Spleen (tissue), 11 donors: ENCODE results near the gene CILP. TPM values are rescaled to one million over a fixed set of nuclear protein-coding genes. Genes with fewer than 3 reads are reported as not detected.

Experiments used
- DNase-seq: peaks from one replicate; pipeline ENCODE4 v3.0.0-alpha.2; 2020
- H3K27ac ChIP-seq, 8 donors: fragments of 200-600 bp; sonication (generic) in 7 of 8; 1 replicate in 4 of 8; 2 replicates in 4 of 8; pipeline versions ENCODE4 v1.5.0 to v1.8.0; 2016 to 2021; ENCODE audit warnings: inconsistent platforms in 4 of 8, mild to moderate bottlenecking in 4 of 8, moderate library complexity in 1 of 8
- H3K27me3 ChIP-seq, 7 donors: fragments of 200-600 bp; sonication (generic) in 6 of 7; replicated peaks in 1 of 7; 1 replicate in 4 of 7; 2 replicates in 3 of 7; pipeline versions ENCODE4 v1.5.0 to v1.8.0; 2016 to 2021; ENCODE audit warnings: inconsistent platforms in 3 of 7, mild to moderate bottlenecking in 1 of 7
- H3K36me3 ChIP-seq, 6 donors: fragments of 200-600 bp; sonication (generic) in 5 of 6; 1 replicate in 4 of 6; 2 replicates in 2 of 6; pipeline versions ENCODE4 v1.5.0 to v1.8.0; 2016 to 2021; ENCODE audit warnings: inconsistent platforms in 2 of 6
- H3K4me1 ChIP-seq, 6 donors: fragments of 200-600 bp; sonication (generic) in 5 of 6; 1 replicate in 3 of 6; 2 replicates in 3 of 6; pipeline versions ENCODE4 v1.5.0 to v1.8.0; 2016 to 2021; ENCODE audit warnings: inconsistent platforms in 3 of 6
- H3K4me3 ChIP-seq, 8 donors: fragments of 200-600 bp; sonication (generic) in 7 of 8; 1 replicate in 4 of 8; 2 replicates in 4 of 8; pipeline versions ENCODE4 v1.5.0 to v1.8.0; 2016 to 2021; ENCODE audit warnings: inconsistent platforms in 4 of 8, mild to moderate bottlenecking in 4 of 8, moderate library complexity in 2 of 8
- H3K9me3 ChIP-seq, 8 donors: fragments of 200-600 bp; sonication (generic) in 7 of 8; 1 replicate in 4 of 8; 2 replicates in 4 of 8; pipeline versions ENCODE4 v1.5.0 to v1.8.0; 2016 to 2021; ENCODE audit warnings: inconsistent platforms in 4 of 8
- POLR2A ChIP-seq, 3 donors: fragments of 450-650 bp; IDR thresholded peaks; one replicate each; pipeline ENCODE4 v1.5.1; 2017; ENCODE audit warnings: antibody characterized with exemption in 3 of 3, mild to moderate bottlenecking in 1 of 3
- POLR2AphosphoS5 ChIP-seq, 3 donors: sonication (generic); formaldehyde crosslinking; IDR thresholded peaks; one replicate each; pipeline ENCODE4 v1.5.1; 2017; ENCODE audit warnings: antibody characterized with exemption in 3 of 3
- WGBS, 5 donors: extraction: QIAGEN DNeasy Blood & Tissue Kit in 3 of 5; methylation state at CpG; one replicate each; pipeline versions ENCODE4 v1.1.5 to v1.1.7; 2013 to 2018; 5-methylcytosine and 5-hydroxymethylcytosine counted together
- intact Hi-C: fragments of 100-400 bp; cut with DNase I; formaldehyde crosslinking; loops from one replicate; pipeline ENCODE4 v1.15.0; 2023; ENCODE audit warnings: low total_unique reads
- polyA plus RNA-seq, 3 donors: library from polyadenylated mRNA; stranded (reverse); fragments of 200-250 nt; gene quantifications; one replicate each; pipeline ENCODE4 v1.2.1, GENCODE V29; 2013
- total RNA-seq, 7 donors: library from RNA; depleted of rRNA in 3 of 7; stranded (reverse); fragments of >200 nt in 3 of 7; fragmentation: NEBNext Ultra II Directional in 4 of 7; extraction: Animal tissue kit (Norgen Biotek cat#: 25700) in 4 of 7; gene quantifications; one replicate each; pipeline versions ENCODE4 v1.1.0 to v1.2.1, GENCODE V29; 2016 to 2021
- TF ChIP-seq, protein P1 (sequence below), 11 experiments: fragments of 200-600 bp in 7 of 11; fragments of 450-650 bp in 4 of 11; sonication (generic) in 4 of 11; IDR thresholded peaks in 8 of 11; conservative IDR thresholded peaks in 3 of 11; 1 replicate in 7 of 11; 2 replicates in 4 of 11; pipeline versions ENCODE4 v1.4.0 to v1.8.0; 2016 to 2021; ENCODE audit warnings: antibody characterized with exemption in 11 of 11, inconsistent platforms in 4 of 11, mild to moderate bottlenecking in 1 of 11
- donor health status: healthy with polysubstance abuse.
- donor health status: DM: no; HTN: no; CAD: no; lungs with moderate emphysema.
- donor health status: DM: no; HTN: no; CAD: no.
- donor health status: Bipolar disorder and iron deficiency.
- donor health status: healthy.
- donor health status: DM: no; HTN: no; CAD: no.
- donor health status: DM: yes; HTN: yes; CAD: no.

CILP gene
- total and polyA plus RNA-seq, 10 donors, result 0.19 to 3.1 (median 0.41) TPM

DNA sequence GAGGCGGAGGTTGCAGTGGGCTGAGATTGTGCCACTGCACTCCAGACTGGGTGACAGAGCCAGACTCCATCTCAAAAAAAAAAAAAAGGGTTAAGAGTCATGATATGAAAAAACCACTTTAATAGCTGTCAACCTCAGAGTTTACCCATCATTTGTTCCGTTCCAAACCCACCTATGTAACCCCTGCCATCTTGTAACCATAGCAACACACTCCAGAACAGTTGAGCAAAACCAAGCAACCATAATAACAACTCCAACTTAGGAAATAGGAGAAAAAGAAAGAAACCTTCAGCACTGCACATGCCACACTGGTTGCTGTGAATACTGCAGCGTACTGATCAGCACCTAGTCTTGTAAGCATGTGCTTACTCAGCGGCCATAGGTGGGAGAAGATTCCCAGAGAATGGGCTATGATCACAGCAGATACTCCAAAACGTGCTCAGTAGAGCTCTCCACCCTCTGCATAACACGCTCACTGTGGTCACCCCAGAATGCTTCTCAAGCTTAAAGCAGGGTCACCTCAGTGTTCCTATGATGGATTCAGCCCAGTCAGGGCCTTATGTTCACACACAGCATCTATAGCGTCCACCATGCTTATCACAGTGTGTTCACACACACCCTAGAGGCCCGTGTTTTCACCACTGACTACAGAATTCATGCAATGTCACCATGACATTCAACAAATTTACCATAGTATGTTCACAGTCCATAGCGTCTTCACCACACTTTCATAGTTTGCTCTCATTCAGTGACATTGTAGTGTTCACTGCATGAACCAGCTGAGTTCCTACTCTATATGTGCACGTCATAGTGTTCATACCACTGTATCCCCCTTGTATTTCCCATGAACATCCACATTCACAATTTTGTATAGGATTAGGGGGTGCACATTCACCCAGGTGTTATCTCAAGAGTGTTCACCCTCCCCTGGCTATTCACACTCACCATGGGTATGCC, 6.5 kb upstream of the CILP start:
- no peak for TF ChIP-seq POLR2AphosphoS5 (IDR thresholded peaks at IDR 0.05)
- no peak for TF ChIP-seq POLR2A (IDR thresholded peaks at IDR 0.05)
- TF ChIP-seq, protein P1, sequence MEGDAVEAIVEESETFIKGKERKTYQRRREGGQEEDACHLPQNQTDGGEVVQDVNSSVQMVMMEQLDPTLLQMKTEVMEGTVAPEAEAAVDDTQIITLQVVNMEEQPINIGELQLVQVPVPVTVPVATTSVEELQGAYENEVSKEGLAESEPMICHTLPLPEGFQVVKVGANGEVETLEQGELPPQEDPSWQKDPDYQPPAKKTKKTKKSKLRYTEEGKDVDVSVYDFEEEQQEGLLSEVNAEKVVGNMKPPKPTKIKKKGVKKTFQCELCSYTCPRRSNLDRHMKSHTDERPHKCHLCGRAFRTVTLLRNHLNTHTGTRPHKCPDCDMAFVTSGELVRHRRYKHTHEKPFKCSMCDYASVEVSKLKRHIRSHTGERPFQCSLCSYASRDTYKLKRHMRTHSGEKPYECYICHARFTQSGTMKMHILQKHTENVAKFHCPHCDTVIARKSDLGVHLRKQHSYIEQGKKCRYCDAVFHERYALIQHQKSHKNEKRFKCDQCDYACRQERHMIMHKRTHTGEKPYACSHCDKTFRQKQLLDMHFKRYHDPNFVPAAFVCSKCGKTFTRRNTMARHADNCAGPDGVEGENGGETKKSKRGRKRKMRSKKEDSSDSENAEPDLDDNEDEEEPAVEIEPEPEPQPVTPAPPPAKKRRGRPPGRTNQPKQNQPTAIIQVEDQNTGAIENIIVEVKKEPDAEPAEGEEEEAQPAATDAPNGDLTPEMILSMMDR (IDR thresholded peaks at IDR 0.05 in 8 of 11, conservative IDR thresholded peaks at IDR 0.05 in 3 of 11), result no peak
- no peak overlapping the region for H3K4me3 ChIP-seq
- no peaks in the 10 kb centered on the region for H3K4me1 ChIP-seq
- no peak overlapping the region for H3K27ac ChIP-seq
- no peaks in the 10 kb centered on the region for H3K9me3 ChIP-seq
- 82 to 86% (median 84%) methylated on average over 10 of the region's 10 CpGs for WGBS, 5 donors
- H3K36me3 ChIP-seq, result no peaks in the 10 kb centered on the region
- no peak for DNase-seq
- no peaks in the 10 kb centered on the region for H3K27me3 ChIP-seq
- intact Hi-C loops, result no loop called here

DNA sequence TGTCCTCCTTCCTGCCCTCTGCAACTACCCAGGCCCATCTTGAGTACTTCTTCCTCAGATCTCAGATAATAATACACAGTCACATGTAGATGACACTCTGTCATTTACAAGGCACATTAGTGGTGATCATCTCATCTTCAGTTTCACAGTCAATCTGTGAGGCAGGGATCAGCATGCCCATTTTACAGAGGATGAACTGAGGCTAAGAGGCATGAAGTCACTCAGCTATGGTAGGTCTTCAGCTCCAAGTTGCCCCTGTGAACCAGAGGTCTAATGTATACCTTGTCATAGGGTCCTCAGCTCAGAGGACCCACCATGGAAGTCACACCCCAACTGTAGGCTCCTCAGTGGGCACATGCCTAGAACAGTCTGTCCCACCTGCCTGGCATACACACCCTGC, 4.2 kb upstream of the CILP start:
- DNase-seq, result no peak
- Histone ChIP-seq H3K4me3 (no peak overlapping the region), H3K27ac (no peak overlapping the region), H3K9me3 (no peaks in the 10 kb centered on the region), H3K27me3 (no peaks in the 10 kb centered on the region), H3K36me3 (no peaks in the 10 kb centered on the region), H3K4me1 (no peaks in the 10 kb centered on the region)
- TF ChIP-seq POLR2AphosphoS5 (IDR thresholded peaks at IDR 0.05) (no peak), POLR2A (IDR thresholded peaks at IDR 0.05) (no peak)
- TF ChIP-seq, protein P1 (IDR thresholded peaks at IDR 0.05 in 8 of 11, conservative IDR thresholded peaks at IDR 0.05 in 3 of 11), result no peak
- intact Hi-C loops, result no loop called here

DNA sequence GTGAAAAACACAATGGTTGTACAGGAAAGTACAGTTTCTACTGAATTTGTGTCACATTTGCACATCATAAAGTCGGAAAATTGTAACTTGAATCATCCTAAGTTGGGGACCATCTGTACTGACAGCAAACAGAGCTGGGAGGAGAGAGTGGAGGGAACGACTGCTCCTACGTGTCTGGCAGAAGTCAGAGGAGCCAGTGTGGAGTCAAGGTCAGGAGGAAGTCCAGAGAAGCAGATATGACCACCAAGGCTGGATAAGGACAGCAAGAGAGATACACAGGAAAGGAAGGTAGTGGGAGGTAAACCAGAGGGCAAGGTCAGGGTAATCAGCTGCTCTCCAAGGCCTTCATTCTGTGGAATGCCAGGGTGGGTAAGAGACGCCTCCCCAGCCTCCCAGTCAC, 2.7 kb upstream of the CILP start:
- intact Hi-C loops, result no loop called here
- Histone ChIP-seq H3K4me1 (no peaks in the 10 kb centered on the region), H3K4me3 (no peak overlapping the region), H3K36me3 (no peaks in the 10 kb centered on the region), H3K9me3 (no peaks in the 10 kb centered on the region), H3K27me3 (no peaks in the 10 kb centered on the region), H3K27ac (no peak overlapping the region)
- peak; percentile 11 for DNase-seq
- 66 to 89% (median 79%) methylated on average over 4 of the region's 4 CpGs for WGBS, 5 donors
- TF ChIP-seq POLR2AphosphoS5 (IDR thresholded peaks at IDR 0.05) (no peak), POLR2A (IDR thresholded peaks at IDR 0.05) (no peak)
- TF ChIP-seq, protein P1 (IDR thresholded peaks at IDR 0.05 in 8 of 11, conservative IDR thresholded peaks at IDR 0.05 in 3 of 11), result no peak

DNA sequence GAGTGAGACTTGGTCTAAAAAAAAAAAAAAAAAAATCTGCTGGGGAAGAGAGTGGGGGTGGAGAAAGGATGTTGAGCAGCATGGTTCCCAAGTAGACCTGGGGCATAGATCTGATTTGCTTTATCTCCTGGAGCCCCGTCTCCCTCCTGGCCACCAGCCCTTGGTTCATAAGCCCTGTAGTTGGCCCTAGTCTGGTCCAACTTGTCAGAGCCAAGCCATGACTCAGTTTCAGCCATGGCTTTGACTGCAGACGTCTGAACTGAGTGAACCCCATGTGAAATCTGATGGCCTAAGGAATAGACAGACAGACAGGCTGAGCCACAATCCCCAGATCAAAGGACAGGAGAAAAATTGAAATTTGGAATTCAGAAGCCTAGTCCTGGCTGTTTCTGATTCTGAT, 2.0 kb upstream of the CILP start:
- intact Hi-C loops, result no loop called here
- 81 to 100% (median 86%) methylated on average over 2 of the region's 2 CpGs for WGBS, 5 donors
- no peak for TF ChIP-seq POLR2A (IDR thresholded peaks at IDR 0.05)
- no peak for TF ChIP-seq POLR2AphosphoS5 (IDR thresholded peaks at IDR 0.05)
- TF ChIP-seq, protein P1 (IDR thresholded peaks at IDR 0.05 in 8 of 11, conservative IDR thresholded peaks at IDR 0.05 in 3 of 11), result no peak

More for the DNA sequence above, 2.0 kb upstream of the CILP start:
- Histone ChIP-seq H3K4me3 (no peak overlapping the region), H3K36me3 (no peaks in the 10 kb centered on the region), H3K27ac (no peak overlapping the region), H3K27me3 (no peaks in the 10 kb centered on the region), H3K9me3 (no peaks in the 10 kb centered on the region), H3K4me1 (no peaks in the 10 kb centered on the region)
- DNase-seq, result no peak
